NB4 (cell line): ENCODE results near the gene ING4.
A peak's percentile ranks its signal among the peaks of the same experiment; 100 is the strongest.

Experiments
- CTCF ChIP-seq: IDR thresholded peaks from one replicate; pipeline ENCODE4 v1.5.1; 2012; ENCODE audit warnings: low read depth, low read length
- POLR2A ChIP-seq: IDR thresholded peaks from 2 replicates; pipeline ENCODE4 v1.6.1; 2011; ENCODE audit warnings: mild to moderate bottlenecking; ENCODE audit not compliant: insufficient read length; ENCODE audit errors: extremely low read depth

GRCh38 chr12:6684609-6685008 is 21.7 kb upstream of the ING4 start:
- TF ChIP-seq POLR2A: no peak
- TF ChIP-seq CTCF: peak; percentile 57
